Measurements from ENCODE around the gene GRIN3B.
A peak's percentile ranks its signal among the peaks of the same experiment; 100 is the strongest.

GRIN3B gene

DNA sequence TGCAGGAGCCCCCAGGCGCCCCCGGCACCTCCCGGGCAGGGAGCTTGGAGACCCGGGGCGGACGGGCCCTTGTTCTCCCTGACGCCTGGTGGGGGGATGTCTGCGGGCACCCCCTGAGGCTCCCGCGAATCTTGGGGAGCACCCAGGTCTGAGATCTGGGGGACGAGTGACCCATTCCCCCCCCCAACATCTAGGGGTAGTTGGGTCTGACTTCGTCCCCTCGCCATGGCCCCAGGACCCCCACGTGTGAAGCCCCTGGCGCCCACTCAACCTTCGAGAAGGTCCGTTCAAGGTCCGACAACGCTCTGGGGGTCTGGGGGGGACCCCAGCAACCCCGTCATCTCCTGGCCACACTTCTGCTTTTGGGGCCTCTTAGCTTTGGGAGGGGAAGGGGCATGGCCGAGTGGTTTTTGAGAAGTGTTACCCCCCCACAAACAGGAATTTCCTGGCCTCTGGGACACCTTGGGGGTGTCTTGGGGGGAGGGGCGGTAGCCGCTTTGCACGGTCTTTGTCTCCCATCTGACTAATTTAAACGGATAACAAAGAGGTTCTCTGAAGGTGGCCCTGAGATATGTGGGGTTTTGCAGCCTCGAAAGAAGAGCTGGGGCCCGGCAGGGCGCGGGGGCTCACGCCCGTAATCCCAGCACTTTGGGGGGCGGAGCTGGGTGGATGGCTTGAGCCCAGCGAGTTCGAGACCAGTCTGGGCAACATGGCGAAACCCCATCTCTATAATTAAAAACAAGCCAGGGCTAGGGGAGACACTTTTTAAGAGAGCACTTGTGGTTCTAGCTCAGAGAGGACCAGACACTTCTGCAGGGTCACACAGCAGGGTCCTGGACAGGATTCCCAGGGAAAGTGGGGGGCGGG lies 26.8 kb downstream of the GRIN3B start:
- TF ChIP-seq ZNF565 (CRISPR knock-in tag; conservative IDR thresholded peaks at IDR 0.05; ENCODE audit: low read depth) (no peak), TCF4 (CRISPR knock-in tag; IDR thresholded peaks at IDR 0.05; ENCODE audit: borderline replicate concordance) (no peak), ISL1 (CRISPR knock-in tag; IDR thresholded peaks at IDR 0.05) (no peak), PPARA (CRISPR knock-in tag; IDR thresholded peaks at IDR 0.05; ENCODE audit: borderline replicate concordance) (no peak), ESRRG (CRISPR knock-in tag; IDR thresholded peaks at IDR 0.05) (no peak), ZFP3 (CRISPR knock-in tag; IDR thresholded peaks at IDR 0.05) (peak; percentile 75; the same call in 1 of the 2 replicates), ZNF70 (CRISPR knock-in tag; IDR thresholded peaks at IDR 0.05) (no peak)
- TF ChIP-seq, protein P1, sequence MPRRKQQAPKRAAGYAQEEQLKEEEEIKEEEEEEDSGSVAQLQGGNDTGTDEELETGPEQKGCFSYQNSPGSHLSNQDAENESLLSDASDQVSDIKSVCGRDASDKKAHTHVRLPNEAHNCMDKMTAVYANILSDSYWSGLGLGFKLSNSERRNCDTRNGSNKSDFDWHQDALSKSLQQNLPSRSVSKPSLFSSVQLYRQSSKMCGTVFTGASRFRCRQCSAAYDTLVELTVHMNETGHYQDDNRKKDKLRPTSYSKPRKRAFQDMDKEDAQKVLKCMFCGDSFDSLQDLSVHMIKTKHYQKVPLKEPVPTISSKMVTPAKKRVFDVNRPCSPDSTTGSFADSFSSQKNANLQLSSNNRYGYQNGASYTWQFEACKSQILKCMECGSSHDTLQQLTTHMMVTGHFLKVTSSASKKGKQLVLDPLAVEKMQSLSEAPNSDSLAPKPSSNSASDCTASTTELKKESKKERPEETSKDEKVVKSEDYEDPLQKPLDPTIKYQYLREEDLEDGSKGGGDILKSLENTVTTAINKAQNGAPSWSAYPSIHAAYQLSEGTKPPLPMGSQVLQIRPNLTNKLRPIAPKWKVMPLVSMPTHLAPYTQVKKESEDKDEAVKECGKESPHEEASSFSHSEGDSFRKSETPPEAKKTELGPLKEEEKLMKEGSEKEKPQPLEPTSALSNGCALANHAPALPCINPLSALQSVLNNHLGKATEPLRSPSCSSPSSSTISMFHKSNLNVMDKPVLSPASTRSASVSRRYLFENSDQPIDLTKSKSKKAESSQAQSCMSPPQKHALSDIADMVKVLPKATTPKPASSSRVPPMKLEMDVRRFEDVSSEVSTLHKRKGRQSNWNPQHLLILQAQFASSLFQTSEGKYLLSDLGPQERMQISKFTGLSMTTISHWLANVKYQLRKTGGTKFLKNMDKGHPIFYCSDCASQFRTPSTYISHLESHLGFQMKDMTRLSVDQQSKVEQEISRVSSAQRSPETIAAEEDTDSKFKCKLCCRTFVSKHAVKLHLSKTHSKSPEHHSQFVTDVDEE (CRISPR knock-in tag; IDR thresholded peaks at IDR 0.05) = no peak
- peak; percentile 13 for ATAC-seq

DNA sequence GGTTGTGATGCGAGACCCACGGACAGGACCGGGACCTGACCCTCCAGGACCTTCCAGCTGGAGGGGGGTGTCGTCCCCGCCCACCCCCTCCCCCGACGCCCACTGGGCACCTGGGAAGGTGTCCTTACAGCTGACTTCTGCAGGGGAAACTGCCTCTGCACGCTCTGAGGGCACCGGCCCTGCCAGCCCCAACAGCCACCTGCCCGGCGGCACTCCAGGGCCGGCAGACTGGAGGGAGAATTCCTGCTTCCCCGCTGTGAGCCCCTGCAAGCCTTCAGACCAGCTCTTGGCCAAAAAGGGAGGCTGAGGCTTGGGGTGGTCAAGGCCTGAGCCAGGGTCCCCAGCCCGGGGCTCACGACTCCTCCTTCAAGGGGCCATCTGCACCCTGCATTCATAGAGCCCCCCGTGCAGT lies 27.4 kb downstream of the GRIN3B start:
- TF ChIP-seq RARB (CRISPR knock-in tag; IDR thresholded peaks at IDR 0.05) (peak; percentile 52; the same call in 1 of the 2 replicates), OSR1 (CRISPR knock-in tag; IDR thresholded peaks at IDR 0.05) (no peak), TOX (CRISPR knock-in tag; IDR thresholded peaks at IDR 0.05; ENCODE audit: borderline replicate concordance) (no peak)
- peak; percentile 11 for ATAC-seq

DNA sequence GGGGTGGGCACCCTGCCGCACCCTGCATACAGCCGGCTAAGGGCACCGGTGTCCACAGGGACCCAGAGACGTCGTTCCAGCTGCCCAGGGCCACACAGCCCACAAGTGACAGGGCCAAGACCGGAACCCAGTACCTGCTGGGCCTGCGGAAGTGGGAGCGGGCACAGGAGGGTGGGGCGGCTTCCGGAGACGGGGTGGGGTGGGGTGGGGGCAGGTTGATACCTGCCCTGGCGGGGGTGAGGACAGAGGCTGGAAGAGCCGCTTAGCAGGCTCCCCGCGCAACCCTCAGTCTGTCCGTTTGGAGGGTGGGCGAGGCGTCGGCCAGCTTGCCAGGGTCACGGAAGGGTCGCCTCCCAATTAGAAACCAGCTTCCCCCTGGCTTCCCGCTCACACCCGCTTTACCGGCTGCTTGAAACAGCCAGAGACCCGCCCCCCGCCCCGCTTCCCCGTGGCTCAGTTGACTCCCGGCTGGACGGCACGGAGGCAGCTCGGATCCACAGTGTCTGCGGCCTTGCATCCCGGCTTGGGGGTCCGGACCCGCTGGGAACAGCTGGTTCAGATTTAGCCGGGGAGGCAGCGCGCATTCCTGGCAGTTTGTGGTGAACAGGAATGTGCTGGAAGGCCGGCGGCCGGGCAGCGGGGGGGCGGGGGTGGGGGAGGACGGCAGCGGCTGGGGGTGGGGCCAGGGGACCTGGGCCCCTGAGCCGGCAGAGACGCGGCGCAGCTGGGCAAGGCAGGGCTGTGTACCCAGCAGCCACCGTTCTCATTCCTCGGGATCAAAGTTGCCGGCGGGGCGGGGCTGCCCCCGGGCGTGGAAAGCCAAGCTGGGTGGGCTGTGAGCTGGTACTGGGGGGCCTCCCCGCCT lies 28.1 kb downstream of the GRIN3B start:
- peak; percentile 80 for ATAC-seq
- TF ChIP-seq TCF4 (CRISPR knock-in tag; IDR thresholded peaks at IDR 0.05; ENCODE audit: borderline replicate concordance) = peak; percentile 31; the same call in 1 of the 2 replicates
- TF ChIP-seq CSDC2 (CRISPR knock-in tag; IDR thresholded peaks at IDR 0.05) = no peak

DNA sequence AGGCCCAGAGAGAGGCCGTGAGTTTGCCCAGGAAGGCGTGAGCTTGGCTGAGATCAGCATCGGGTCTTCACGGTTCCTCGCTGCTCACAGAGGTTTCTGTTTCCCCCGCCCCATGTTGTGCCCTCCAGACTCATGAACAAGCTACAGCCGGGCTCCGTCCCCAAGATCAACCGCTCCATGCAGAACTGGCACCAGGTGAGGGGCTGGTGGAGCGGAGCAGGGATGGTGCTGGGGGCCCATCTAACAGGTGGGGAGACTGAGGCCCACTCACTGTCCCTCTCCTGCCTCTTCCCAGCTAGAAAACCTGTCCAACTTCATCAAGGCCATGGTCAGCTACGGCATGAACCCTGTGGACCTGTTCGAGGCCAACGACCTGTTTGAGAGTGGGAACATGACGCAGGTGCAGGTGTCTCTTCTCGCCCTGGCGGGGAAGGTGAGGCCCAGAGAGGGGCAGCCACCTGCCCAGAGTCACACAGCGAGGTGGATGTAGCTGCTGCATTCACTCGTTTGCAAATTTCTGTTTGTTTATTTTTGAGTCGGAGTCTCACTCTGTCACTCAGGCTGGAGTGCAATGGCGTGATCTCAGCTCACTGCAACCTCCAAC lies 32.1 kb downstream of the GRIN3B start:
- no peak for ATAC-seq
- no peak for TF ChIP-seq ZNF8 (CRISPR knock-in tag; IDR thresholded peaks at IDR 0.05)
- no peak for TF ChIP-seq ZC3H10 (CRISPR knock-in tag; IDR thresholded peaks at IDR 0.05)
- no peak for TF ChIP-seq PPARA (CRISPR knock-in tag; IDR thresholded peaks at IDR 0.05; ENCODE audit: borderline replicate concordance)

DNA sequence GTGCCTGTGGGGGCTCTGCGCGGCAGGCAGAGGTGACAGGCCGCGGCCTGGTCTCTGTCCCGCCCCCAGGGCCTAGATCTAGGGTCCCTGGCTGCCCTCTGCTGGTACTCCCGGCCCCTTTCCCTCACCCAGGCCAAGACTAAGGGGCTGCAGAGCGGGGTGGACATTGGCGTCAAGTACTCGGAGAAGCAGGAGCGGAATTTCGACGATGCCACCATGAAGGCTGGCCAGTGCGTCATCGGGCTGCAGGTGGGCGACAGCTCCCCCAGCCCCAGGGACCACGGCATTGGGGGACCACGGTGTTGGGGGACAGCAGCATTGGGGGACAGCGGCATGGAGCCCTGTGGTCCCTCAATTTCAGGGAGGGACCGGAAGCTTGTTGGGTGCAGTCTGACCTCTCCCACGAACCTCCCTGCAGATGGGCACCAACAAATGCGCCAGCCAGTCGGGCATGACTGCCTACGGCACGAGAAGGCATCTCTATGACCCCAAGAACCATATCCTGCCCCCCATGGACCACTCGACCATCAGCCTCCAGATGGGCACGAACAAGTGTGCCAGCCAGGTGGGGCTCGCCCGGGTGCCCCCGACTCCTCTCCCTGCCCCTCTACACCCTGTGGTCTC lies 35.9 kb downstream of the GRIN3B start:
- ATAC-seq = no peak
- TF ChIP-seq, protein P2, sequence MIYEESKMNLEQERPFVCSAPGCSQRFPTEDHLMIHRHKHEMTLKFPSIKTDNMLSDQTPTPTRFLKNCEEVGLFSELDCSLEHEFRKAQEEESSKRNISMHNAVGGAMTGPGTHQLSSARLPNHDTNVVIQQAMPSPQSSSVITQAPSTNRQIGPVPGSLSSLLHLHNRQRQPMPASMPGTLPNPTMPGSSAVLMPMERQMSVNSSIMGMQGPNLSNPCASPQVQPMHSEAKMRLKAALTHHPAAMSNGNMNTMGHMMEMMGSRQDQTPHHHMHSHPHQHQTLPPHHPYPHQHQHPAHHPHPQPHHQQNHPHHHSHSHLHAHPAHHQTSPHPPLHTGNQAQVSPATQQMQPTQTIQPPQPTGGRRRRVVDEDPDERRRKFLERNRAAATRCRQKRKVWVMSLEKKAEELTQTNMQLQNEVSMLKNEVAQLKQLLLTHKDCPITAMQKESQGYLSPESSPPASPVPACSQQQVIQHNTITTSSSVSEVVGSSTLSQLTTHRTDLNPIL (CRISPR knock-in tag; IDR thresholded peaks at IDR 0.05; ENCODE audit: low read depth) = no peak
- TF ChIP-seq RARB (CRISPR knock-in tag; IDR thresholded peaks at IDR 0.05) (no peak), ISL1 (CRISPR knock-in tag; IDR thresholded peaks at IDR 0.05) (no peak), PPARA (CRISPR knock-in tag; IDR thresholded peaks at IDR 0.05; ENCODE audit: borderline replicate concordance) (no peak), ZNF8 (CRISPR knock-in tag; IDR thresholded peaks at IDR 0.05) (no peak), ZNF565 (CRISPR knock-in tag; conservative IDR thresholded peaks at IDR 0.05; ENCODE audit: low read depth) (no peak), TCF4 (CRISPR knock-in tag; IDR thresholded peaks at IDR 0.05; ENCODE audit: borderline replicate concordance) (no peak), BACH2 (CRISPR knock-in tag; IDR thresholded peaks at IDR 0.05; ENCODE audit: borderline replicate concordance) (no peak), ZFP30 (CRISPR knock-in tag; IDR thresholded peaks at IDR 0.05) (no peak), SNAI2 (CRISPR knock-in tag; IDR thresholded peaks at IDR 0.05) (no peak), ZNF70 (CRISPR knock-in tag; IDR thresholded peaks at IDR 0.05) (no peak), GLIS3 (CRISPR knock-in tag; IDR thresholded peaks at IDR 0.05) (no peak), TOX (CRISPR knock-in tag; IDR thresholded peaks at IDR 0.05; ENCODE audit: borderline replicate concordance) (no peak)
- TF ChIP-seq, protein P3, sequence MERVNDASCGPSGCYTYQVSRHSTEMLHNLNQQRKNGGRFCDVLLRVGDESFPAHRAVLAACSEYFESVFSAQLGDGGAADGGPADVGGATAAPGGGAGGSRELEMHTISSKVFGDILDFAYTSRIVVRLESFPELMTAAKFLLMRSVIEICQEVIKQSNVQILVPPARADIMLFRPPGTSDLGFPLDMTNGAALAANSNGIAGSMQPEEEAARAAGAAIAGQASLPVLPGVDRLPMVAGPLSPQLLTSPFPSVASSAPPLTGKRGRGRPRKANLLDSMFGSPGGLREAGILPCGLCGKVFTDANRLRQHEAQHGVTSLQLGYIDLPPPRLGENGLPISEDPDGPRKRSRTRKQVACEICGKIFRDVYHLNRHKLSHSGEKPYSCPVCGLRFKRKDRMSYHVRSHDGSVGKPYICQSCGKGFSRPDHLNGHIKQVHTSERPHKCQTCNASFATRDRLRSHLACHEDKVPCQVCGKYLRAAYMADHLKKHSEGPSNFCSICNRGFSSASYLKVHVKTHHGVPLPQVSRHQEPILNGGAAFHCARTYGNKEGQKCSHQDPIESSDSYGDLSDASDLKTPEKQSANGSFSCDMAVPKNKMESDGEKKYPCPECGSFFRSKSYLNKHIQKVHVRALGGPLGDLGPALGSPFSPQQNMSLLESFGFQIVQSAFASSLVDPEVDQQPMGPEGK (CRISPR knock-in tag; IDR thresholded peaks at IDR 0.05; ENCODE audit: borderline replicate concordance) = no peak
- TF ChIP-seq, protein P1 (CRISPR knock-in tag; IDR thresholded peaks at IDR 0.05) = no peak
